Fibroblast of peridontal ligament (primary cell): Measurements from ENCODE around the gene PADI2.

Experiments
- DNase-seq: peaks from one replicate; pipeline ENCODE4 v3.0.0-alpha.2; 2010; ENCODE audit errors: extremely low read depth

The PADI2 gene

DNA sequence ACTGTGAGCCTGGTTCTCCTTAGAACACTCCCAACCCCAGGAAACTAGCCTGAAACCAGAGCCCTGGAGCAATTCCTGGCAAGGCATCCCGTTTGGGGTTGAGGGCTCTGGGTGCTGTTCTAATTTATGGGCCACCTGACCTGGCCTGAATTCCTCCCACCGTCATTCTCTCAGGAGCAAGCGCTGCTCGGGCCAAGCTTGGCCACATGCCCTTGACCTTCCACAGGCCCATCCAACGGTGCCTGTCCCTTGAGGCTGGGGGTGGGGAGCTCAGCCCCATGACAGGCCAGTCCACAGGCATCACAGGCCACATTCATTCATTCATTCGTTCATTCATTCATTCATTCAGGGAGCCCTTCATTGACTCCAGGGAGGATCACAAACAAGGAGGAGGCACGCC, 5.3 kb downstream of the PADI2 start:
- no peak for DNase-seq

DNA sequence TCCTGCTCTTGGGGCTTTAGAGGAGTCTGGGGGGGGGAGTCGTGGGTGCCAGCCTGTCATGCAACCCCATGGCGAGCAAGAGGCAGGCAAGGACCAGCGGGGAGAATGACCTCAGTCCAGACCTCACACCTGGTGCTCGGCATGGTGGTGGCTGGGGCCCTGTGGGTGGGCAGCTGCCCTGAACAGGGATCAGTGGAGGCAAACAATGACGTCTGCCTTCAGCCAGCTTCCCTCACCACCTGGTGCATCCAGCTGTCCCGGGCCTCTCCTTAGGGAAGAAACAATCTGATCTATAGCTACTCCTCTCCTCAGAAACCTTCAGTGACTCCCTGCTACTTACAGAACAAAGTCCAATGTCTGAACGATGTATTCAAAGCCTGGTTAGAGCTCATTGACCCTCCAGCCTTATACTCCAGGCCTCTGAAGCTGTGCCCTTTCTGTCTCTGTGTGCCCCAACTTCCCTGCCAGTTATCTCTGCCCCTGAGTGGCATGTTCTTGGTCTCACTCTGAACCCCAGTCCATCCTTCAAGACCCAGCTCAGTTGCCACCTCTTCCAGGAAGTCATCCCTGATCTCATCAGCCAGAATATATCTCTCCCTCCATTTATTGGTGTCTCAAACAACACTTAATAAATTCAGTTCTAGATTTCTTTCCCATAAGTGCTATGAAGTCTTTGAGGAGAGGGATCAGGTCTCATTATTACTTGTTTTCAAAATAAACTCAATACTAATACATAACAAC, 6.6 kb downstream of the PADI2 start:
- DNase-seq = no peak

DNA sequence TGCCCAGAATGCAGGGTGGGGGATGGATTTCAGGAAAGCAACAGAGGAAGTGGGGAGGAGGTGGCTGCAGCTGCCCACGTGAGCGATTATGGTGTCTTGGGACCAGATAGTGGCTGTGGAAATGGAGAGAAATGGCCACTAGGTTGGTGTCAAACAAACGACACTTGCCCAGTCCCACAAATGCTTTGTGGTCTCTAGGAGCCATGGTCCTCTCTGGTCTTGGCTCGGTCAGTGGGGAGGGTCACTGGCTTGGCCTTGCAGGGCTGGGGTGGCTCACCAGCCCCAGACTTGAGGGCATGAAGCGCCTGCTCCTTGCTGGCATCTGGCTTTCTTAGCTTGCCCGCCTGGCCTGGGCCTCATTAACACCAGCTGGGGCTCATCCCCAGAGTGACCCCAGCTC, 7.2 kb downstream of the PADI2 start:
- no peak for DNase-seq

DNA sequence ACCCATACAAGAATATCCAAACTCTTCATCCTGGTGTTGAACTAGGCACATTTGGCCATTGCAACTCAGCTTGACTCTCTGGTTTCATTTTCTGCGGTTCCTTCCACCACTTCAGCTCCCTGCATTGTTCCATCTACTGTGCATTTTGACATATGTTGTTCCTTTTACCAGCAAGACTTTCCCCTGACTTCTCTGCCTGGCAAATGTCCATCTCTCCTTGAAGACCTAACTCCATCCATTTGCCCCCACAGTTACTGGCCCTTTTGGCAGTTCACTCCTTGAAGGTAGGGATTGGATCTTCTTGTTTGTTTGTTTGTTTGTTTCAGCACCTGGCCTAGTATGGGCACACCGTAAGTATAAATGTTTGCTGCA, 8.7 kb downstream of the PADI2 start:
- DNase-seq = no peak

DNA sequence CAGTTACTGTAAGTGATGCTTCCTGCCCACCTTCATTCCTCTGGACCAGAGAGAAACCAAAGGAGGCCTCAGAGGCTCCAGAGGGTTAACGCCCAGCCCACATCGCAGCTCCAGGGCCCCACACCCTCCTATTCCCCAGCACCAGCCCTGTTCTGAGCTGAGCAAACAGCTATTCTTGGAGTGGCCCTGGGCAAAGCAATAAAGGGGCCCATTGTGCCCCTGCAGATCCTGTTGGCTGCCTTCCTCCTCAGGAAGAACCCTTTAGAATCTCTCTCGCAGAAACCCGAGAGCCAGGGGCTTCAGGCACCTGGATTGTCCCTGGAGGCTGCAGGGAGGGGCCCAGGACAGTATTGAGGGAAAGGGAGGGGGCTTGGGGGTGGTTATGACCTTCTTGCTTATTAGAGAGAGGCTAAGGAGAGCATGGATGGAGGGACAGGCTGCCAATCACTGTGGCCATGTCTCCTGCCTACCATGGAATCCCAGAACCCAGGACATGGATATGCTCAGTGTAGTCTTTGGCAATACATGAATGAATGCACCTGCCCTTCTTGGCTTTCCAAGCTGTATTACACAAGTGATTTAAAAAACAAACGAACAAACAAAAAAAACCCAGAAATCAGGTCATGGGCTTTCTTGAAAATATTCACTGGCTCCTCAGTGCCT, 9.2 kb downstream of the PADI2 start:
- no peak for DNase-seq

DNA sequence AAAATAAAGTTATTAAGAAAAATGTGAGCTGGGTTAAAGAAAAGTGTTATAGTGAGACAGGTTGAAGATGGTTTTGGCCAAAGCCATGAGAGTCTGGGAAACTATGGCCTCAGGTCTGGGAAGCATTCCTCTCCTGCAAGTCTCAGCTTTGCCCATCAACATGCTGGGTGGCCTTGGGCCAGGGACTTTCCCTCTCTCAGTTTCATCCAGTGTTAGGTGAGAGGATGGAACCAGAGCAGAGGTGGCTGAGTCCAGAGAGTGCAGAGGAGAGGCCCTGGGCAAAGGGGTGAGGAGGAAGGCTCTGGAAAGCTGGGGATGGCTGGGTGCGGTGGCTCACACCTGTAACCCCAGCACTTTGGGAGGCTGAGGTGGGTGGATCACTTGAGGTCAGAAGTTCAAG, 10.5 kb downstream of the PADI2 start:
- DNase-seq = no peak

DNA sequence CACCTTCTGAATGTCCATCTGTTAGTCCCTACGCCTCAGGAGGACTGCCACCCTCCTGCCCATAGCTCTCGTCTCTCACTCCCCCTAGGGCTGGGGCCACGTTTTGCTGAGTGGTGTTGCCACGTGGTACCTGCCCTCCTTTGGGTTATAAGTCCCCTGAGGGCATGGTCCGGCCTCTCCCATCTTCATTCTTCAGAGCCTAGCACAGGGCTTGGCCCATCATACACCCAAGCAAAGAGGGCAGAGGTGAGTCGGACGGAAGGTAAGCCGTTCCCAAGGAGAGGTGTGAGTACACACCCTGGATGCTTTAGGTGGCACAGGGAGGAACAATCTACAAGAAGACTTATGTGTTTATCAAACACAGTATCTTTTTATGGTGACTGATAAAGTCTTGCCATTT, 10.9 kb downstream of the PADI2 start:
- DNase-seq = no peak

DNA sequence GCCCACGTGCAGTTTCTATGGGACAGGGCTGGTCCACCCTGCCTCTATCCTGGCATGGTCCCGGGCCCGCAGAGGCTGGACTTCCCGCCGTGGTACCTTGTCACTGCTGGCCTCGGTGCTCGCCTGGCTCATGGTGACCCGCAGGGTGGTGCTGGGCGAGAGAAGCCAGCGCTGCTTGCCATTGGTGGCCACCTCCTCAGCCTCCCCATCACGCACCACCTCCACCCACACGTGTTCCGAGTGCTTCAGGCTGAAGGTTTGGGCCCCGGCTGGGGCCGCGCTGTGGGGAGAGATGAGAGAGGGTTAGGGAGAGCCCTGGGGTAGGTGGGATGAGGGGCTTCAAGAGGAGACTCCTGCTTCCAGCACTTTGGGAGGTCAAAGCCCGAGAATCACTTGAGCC, 14.5 kb downstream of the PADI2 start:
- DNase-seq = no peak

DNA sequence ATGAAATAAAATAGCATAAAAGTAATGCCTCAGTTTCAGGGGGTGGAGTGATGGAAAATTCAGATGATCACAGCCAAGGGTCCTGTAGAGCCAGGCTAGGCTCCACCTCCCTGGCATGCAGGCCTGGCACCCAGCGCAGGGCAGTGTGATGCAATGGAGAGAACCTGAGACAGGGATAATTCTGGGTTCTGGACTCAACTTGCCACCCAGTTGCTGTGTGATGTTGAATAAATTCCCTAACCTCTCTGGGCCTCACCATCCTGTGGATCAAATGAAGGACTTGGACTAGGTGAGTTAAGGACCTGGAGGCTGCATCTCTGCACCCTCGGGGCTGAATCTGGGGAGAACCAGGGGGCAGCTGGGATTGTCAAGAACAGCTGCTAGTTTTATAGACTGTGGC, 17.0 kb downstream of the PADI2 start:
- DNase-seq = no peak

DNA sequence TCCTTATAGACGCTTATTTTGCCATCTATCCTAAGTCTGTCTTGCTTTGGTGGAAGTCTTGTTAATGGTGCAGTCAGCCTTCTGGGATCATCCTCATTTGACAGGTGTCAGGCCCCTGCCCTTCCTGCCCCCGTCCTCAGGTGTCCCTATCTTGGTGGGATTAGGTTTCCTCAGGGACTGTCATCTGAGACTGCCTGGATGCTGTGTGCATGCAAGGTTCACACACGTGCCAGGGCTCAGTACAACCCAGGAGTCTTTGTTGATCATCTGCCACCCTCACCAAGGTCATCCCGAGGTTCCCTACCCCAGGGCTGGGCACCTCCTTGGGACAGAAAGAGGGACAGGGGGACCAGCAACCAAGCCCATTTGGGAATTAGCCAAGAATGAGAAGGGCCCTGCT, 18.0 kb downstream of the PADI2 start:
- no peak for DNase-seq

DNA sequence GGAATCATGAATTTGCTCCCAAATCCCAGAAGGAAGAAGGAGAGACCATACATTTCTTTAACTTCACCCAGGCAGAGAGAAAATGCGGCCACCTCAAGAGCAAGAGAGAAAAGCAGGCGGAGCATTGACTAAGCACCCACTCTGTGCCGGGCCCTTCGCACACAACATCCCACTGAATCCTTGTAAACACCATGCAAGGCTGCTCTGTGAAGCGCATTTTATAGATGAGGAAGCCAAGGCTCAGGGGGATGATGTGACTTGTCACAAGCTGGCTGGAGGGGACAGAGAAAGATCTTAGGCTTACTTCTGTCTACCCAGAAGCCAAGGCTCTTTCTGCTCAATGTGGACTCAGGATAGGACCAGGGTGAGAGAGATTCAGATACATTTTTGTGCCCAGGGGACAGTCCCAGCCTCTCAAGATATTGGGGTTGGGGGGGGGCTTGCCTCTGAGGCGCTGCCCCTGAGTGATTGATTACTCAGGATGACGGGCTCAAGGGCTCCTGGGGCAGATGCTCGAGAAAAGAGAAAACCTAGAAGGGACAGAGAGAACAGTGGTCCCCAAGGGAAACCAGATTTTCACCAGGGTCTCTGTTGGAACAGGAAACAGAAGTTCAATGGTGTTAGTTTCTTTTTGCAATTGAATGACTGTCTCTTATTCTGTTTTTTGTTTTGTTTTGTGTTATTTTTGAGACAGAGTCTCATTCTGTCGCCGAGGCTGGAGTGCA, 19.5 kb downstream of the PADI2 start:
- no peak for DNase-seq

DNA sequence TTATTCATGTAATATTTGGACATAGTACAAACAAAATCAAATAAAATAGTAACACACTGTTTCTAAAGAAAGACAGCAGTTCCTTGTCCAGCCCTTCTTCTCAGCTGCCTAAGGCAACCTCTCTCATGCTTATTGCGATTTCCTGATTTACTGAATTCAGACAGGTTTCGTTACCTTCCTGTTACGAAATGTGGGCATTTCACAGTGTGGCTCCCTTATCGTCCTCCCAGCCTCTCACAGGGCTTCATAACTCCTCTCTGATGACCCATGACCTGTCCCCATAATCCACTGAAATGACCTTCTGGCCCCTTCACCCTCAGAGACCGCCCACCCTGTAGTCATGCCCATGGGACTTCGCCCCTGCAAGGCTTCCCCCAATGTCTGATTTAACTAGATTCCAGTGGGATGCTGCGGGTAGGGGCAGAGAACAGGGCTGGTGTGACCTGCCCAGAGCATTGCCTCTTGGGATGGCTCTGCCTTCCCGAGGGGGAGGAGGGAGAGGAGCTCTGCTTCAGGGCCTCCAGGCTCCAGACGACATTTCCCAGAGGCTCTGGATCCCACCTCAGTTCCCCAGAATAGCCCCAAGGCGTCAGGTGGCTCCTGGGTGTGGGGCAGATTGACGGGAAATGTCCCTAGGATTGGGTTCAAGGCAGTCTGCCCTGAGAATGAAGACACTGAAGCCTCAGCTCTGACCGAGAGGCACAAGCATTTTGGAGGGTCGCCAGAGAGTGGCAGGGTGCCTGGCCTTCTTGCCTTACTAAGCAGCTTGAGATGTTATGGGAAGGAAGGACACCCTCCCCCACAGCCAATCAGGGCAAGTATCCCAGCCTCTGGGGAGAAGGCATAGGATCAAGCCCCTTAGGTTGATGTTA, 20.6 kb downstream of the PADI2 start:
- DNase-seq = peak; percentile 12

DNA sequence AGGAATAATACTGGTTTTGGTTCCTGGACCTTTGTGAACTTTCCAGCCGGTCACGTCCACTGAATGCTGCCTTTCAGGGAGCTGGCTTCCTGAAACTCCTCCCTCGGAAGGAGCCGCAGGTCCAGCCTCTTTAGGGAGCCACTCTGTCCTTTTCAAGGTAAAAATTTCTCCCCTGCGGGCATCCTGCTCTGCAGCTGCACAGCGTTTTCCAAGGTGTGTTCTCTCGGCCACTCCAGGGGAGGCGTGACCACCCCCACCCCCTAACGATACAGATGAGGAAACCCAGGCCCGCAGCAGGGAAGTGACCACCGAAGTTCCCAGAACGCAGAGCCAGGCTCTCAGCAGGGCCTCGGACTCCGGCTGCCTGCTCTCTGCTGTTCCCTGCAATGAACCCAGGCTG, 21.5 kb downstream of the PADI2 start:
- DNase-seq = no peak

DNA sequence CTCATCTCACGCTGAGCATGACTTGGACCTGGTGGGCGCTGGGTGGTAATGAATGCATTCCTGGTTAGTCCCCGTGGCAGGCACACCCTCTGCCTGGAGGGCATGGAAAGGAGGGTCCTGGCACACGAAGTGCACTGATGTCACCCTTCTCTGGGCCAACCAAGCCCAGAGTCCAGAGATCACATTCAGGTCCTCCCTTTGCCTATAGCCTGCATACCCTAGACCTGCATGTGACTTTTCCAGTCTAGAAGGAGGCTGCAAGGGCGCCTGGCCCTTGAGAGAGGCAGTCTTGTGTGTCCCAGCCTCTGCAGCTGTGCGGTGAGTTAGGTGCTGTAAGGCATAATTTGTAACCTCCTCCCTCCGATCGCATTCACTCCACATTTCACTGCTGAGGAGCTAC, 22.1 kb downstream of the PADI2 start:
- no peak for DNase-seq

DNA sequence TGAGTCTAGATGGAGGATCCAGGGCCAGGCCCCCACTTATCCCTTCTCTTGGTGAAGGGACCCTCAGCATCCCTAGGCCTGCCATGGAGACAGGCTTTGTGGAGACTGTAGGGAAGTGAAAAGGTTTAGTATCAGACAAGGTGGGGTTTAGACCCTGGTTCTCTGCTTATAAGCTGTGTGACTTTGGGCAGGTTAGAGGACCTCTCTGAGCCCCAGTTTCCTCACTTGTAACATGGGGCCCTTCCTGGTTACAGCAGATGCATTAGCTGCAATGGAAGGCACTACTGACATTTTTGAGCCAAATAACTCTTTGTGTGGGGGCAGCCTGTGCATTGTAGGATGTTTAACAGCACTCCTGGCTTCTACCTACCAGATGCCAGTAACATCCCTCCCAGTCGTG, 22.7 kb downstream of the PADI2 start:
- DNase-seq = no peak

DNA sequence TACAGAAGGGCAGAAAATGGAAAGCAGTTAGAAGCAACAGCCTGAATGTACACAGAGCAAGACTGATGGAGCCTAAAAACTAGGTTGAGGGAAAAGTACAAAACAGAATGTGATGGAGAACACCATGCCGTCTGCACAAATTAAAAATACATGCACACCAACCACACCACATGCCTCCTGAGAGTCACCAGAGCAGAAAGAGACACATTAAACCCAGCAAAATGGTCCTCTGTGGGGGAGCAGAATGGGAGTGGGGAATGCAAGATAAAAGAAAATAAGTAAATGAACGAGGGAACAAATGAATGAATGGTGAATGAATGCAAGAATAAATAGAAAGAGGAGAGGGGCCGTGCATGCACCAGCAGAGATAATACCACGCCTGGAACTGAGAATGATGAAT, 24.1 kb downstream of the PADI2 start:
- DNase-seq = no peak

DNA sequence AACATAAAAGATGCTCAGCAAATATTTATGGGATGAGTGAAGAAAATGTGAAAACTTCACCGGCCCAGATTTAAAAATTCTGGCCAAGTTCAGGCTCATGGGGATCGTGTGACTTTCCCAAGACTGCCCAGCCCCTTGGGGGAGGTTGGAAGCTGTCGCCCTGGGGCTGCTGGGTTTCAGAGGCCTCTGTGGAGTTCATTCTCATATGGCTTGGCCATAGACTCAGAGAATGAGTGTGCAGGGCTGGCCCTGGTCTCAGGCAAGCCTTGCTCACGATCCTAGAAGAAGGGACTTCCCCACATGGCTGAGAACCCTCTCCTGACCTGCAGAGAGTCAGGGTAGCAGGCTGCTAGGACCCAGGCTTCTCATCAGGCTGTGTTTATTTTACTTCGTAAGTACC, 24.6 kb downstream of the PADI2 start:
- no peak for DNase-seq

DNA sequence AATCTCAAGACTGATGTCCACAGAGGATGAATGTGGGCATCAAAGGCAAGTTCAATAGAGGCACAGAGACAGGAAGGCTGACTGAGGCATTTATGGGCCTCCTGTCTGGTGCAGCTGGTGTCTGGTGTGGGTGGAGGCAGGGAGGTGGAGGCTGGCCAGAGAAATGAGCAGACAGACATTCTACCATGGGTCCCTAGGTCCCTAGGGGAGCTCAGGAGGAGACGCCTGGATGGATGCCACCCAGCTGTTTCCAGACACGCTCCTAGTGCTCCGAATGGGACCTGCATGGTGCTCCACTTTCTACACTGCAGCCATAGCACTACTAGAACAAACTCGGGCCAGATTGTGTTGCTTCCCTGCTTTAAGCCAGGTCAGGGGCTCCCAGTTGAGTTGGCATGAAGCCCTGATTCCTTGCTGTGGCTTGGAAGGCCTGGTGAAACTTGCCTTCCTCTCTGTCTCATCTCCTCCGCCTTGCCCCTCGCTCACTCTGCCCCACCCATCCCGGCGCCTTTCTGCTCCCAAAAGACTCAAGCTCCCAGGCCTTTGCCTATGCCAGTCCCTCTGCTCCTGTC, 25.3 kb downstream of the PADI2 start:
- DNase-seq = no peak

DNA sequence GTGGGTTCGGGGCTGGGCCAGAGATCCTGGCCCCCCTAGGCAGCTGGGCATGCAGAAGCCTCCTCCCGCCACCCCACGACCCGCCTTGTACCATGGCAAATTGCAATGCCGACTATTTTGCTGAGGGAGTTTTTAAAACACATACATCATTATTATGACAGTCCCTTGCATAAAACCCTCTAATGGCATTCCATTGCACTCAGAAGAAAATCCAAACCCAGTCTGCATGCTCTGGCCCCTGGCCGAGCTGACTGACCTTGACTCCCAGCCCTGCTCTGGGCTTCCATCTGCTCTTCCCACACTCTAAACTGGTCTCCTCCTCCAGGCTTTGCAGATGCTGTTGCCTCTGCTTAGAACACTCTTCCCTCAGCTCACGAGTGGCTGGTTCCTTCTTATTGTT, 28.0 kb downstream of the PADI2 start:
- no peak for DNase-seq

DNA sequence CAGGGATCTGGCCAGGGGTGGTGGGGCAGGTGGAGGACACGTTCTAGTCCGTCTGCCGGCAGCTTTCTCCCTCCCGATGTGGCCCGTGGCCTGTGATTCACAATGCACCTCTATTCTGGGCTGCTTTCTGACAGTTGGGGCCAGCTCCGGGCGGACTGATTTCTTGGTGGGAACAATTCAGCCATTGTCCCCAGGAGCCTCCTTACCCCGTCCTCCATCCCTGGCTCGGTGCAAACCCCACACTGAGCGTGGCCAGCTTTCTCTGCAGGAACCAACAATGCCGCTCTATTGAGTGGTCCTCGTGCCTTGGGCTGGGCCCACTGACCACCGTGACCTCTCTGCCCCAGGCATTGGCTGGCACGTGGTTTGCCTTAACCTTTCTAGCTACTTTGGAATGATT, 29.7 kb downstream of the PADI2 start:
- DNase-seq = no peak

DNA sequence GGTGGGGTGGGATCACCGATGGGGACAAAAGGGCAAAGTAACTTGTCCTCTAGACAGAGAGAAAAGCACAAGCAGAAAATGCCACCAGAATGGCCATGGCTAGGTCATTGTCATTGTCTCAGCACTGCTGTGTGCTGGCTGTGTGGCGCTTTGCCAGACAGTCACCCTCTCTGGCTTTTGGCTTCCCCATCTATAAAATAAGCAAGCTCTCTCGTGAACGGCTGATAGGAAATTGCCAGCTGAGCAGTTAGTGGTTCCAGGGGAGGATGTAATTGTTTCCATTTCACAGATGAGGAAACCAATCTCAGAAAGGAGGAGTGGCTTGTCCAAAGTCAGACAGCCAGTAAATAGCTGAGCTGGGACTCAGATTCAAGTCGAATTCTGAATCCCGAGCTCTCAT, 32.5 kb downstream of the PADI2 start:
- no peak for DNase-seq

DNA sequence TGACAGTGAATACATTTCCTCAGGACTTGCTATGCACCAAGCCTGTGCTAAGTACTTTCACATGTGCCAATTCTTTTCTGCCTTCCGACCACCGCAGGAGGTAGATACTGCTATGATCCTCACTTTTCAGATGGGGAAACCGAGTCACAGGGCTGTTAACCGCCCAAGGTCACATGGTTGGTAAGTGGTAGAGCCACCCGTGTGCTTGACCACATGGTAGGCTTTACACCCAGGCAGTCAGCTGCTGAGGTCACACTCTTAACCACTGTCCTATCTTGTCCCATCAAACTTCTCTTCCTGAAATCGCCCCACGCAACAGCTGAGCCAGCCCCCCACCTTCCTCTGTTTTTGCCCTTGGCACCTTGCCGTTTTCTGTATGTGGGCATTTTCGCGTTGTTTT, 34.5 kb downstream of the PADI2 start:
- DNase-seq = no peak
